Neutrophil (primary cell): ENCODE results near the gene FBXW7.

ENCODE experiments used
- H3K27ac ChIP-seq: fragments of 200-600 bp; sonication (generic); 2 replicates; pipeline ENCODE4 v1.5.1; 2016; ENCODE audit warnings: mild to moderate bottlenecking, moderate library complexity
- H3K27me3 ChIP-seq: fragments of 200-600 bp; sonication (generic); 2 replicates; pipeline ENCODE4 v1.6.0; 2016; ENCODE audit warnings: mild to moderate bottlenecking
- H3K36me3 ChIP-seq: fragments of 200-600 bp; sonication (generic); 2 replicates; pipeline ENCODE4 v1.5.1; 2017
- H3K4me1 ChIP-seq, 2 experiments: fragments of 200-600 bp in 1 of 2; sonication (generic) in 1 of 2; 1 replicate in 1 of 2; 2 replicates in 1 of 2; pipeline versions ENCODE4 v1.5.1 to v1.6.1; 2013 to 2016; ENCODE audit warnings: low read depth in 1 of 2, low read length in 1 of 2, mild to moderate bottlenecking in 1 of 2, moderate library complexity in 1 of 2; ENCODE audit not compliant: control insufficient read depth in 1 of 2, insufficient read depth in 1 of 2
- H3K4me3 ChIP-seq, 2 experiments: fragments of 200-600 bp in 1 of 2; sonication (generic) in 1 of 2; 1 replicate in 1 of 2; 2 replicates in 1 of 2; pipeline ENCODE4 v1.5.1; 2013 to 2016; ENCODE audit warnings: low read depth in 1 of 2, low read length in 1 of 2, mild to moderate bottlenecking in 1 of 2, moderate library complexity in 1 of 2
- H3K9me3 ChIP-seq: fragments of 200-600 bp; sonication (generic); 2 replicates; pipeline ENCODE4 v1.5.1; 2016
- TF ChIP-seq, protein P1 (sequence below): fragments of 200-600 bp; sonication (generic); IDR thresholded peaks from 2 replicates; pipeline ENCODE4 v1.5.1; 2016; ENCODE audit warnings: antibody characterized with exemption

The FBXW7 gene

DNA sequence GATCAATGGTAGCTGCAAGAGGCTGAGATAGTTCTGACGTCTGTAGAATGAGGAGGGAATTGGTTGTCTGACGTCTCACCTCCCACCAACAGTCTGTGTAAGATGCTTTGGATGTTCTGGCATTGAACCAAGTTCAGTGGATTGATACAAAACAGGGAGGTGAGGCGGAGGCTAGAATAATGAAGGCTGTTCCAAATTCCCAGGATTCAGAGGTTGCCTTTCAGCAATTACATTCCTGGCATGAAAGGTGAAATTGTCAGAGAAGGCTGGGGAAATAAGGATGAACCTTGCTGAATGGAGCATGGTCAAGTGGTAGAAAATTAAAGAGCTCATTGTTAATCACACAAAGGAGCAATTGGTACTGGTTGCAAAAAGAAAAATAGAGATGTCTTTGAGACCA is 241.6 kb downstream of the FBXW7 start:
- no peaks in the 10 kb centered on the region for H3K27me3 ChIP-seq
- TF ChIP-seq, protein P1, sequence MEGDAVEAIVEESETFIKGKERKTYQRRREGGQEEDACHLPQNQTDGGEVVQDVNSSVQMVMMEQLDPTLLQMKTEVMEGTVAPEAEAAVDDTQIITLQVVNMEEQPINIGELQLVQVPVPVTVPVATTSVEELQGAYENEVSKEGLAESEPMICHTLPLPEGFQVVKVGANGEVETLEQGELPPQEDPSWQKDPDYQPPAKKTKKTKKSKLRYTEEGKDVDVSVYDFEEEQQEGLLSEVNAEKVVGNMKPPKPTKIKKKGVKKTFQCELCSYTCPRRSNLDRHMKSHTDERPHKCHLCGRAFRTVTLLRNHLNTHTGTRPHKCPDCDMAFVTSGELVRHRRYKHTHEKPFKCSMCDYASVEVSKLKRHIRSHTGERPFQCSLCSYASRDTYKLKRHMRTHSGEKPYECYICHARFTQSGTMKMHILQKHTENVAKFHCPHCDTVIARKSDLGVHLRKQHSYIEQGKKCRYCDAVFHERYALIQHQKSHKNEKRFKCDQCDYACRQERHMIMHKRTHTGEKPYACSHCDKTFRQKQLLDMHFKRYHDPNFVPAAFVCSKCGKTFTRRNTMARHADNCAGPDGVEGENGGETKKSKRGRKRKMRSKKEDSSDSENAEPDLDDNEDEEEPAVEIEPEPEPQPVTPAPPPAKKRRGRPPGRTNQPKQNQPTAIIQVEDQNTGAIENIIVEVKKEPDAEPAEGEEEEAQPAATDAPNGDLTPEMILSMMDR, result no peak
- H3K4me1 ChIP-seq, result no peaks in the 10 kb centered on the region
- no peak overlapping the region for H3K27ac ChIP-seq
- no peaks in the 10 kb centered on the region for H3K9me3 ChIP-seq
- no peaks in the 10 kb centered on the region for H3K36me3 ChIP-seq
- H3K4me3 ChIP-seq, result no peak overlapping the region

DNA sequence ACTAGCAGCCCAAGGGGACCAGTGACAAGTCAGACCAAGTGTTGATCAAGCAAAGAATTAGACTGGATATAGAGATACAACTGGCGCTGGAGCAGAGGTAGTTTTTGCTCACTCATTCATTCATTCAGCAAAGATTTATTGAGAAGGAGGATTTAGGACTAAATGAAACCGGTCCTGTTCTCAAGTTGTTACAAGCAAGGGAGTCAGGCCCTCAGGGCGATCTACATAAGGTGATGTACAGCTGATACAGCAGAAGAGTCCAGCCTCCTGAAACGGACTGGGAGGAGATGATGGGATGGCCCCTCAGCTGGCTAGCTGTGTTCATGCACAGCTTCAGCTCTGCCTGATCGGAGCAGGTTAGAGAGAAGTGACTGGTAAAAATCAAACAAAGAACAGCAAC is 242.4 kb downstream of the FBXW7 start:
- Histone ChIP-seq H3K36me3 (no peaks in the 10 kb centered on the region), H3K9me3 (no peaks in the 10 kb centered on the region), H3K27ac (no peak overlapping the region), H3K27me3 (no peaks in the 10 kb centered on the region), H3K4me3 (no peak overlapping the region), H3K4me1 (no peaks in the 10 kb centered on the region)
- TF ChIP-seq, protein P1, result no peak

DNA sequence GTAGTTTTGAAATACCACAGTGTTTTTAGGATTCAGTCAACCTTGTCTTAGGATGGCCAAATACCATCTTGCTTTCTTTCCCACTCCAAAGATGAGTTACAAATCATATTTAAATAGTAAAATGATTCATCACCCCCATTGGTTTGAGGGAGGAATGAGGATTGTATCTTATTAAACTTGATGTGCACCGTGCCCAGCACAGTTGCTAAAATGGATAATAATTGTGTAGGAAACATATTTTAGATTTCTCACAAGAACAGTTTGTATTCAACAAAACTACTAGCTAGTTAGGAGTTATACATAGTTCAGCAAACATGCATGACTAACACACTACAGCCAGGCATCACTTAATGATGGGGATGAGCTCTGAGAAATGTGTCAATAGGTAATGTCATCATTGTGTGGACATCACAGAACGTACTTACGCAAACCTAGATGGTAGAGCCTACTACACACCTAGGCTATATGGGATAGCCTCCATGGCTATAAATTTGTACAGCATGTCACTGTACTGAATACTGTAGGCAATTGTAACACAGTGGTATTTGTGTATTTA is 245.4 kb downstream of the FBXW7 start:
- TF ChIP-seq, protein P1, result no peak
- no peaks in the 10 kb centered on the region for H3K4me1 ChIP-seq
- H3K27ac ChIP-seq, result no peak overlapping the region
- no peaks in the 10 kb centered on the region for H3K27me3 ChIP-seq
- no peaks in the 10 kb centered on the region for H3K36me3 ChIP-seq
- H3K4me3 ChIP-seq, result no peak overlapping the region
- no peaks in the 10 kb centered on the region for H3K9me3 ChIP-seq

DNA sequence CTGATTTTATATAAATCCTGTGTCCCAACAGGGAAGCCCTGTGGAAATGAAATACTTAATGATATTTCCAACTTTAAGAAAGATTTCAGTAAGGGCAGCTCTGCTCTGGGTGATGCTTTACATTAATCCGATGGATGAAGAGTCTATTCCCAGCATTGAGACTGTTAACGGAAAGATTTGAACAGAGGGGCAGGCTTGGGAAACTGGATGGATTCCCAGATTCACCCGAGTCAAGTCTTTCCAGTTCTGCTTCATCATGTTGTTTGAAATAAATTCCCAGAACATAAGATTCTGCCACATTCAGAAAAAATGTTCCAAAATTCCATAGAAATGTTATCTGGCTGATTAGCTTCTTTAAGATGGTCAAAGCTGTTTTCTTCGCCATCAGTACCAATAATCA is 246.0 kb downstream of the FBXW7 start:
- no peaks in the 10 kb centered on the region for H3K27me3 ChIP-seq
- no peak overlapping the region for H3K27ac ChIP-seq
- H3K4me3 ChIP-seq, result no peak overlapping the region
- H3K9me3 ChIP-seq, result no peaks in the 10 kb centered on the region
- no peaks in the 10 kb centered on the region for H3K36me3 ChIP-seq
- TF ChIP-seq, protein P1, result no peak
- no peaks in the 10 kb centered on the region for H3K4me1 ChIP-seq

DNA sequence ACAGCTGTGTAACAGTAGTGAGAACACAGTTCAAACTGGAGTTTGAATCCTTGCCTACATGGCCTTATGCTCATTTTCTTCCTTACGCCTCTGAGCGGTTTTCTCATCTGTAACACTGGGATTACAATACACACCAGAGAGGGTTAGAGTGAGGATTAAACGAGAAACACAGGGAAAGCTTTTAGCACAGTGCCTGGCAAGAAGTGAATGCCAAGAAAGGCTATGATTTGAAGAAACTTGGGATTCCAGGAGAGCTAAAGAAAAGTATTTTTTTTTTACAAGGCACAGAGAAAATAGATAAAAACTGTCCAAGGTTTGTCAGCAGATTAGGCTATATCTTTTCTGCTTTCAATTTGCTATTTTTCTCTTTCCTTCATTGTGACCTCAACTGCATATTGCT is 246.4 kb downstream of the FBXW7 start:
- Histone ChIP-seq H3K4me3 (no peak overlapping the region), H3K4me1 (no peaks in the 10 kb centered on the region), H3K27ac (no peak overlapping the region), H3K27me3 (no peaks in the 10 kb centered on the region), H3K36me3 (no peaks in the 10 kb centered on the region), H3K9me3 (no peaks in the 10 kb centered on the region)
- TF ChIP-seq, protein P1, result no peak
